Measurements from ENCODE around the gene ABCA13.

Gene ABCA13

GRCh38 chr7:48414011-48414732 is 242.9 kb downstream of the ABCA13 start:
- H3K4me1 Mint-ChIP-seq: no peaks in the 10 kb centered on the region
- no peak for DNase-seq
- peaks cover 10% of the 10 kb centered on the region for H3K27me3 Mint-ChIP-seq (ENCODE audit: low read depth, poor library complexity)
- H3K4me3 Mint-ChIP-seq: no peak overlapping the region
- TF ChIP-seq CTCF (IDR thresholded peaks at IDR 0.05): no peak
- no peaks in the 10 kb centered on the region for H3K36me3 Mint-ChIP-seq (ENCODE audit: low read depth)
- H3K27ac Mint-ChIP-seq: no peak overlapping the region
- no peaks in the 10 kb centered on the region for H3K9me3 Mint-ChIP-seq

GRCh38 chr7:48416327-48416908 is 245.2 kb downstream of the ABCA13 start:
- Mint-ChIP-seq H3K36me3 (ENCODE audit: low read depth) (no peaks in the 10 kb centered on the region), H3K27me3 (ENCODE audit: low read depth, poor library complexity) (peaks cover 10% of the 10 kb centered on the region), H3K4me3 (no peak overlapping the region), H3K9me3 (no peaks in the 10 kb centered on the region), H3K27ac (no peak overlapping the region), H3K4me1 (no peaks in the 10 kb centered on the region)
- DNase-seq: no peak
- TF ChIP-seq CTCF (IDR thresholded peaks at IDR 0.05): no peak

GRCh38 chr7:48419401-48419800 is 248.1 kb downstream of the ABCA13 start:
- TF ChIP-seq CTCF (IDR thresholded peaks at IDR 0.05): no peak
- Mint-ChIP-seq H3K4me1 (no peaks in the 10 kb centered on the region), H3K27ac (no peak overlapping the region), H3K9me3 (no peaks in the 10 kb centered on the region), H3K4me3 (no peak overlapping the region), H3K27me3 (ENCODE audit: low read depth, poor library complexity) (peaks cover 6% of the 10 kb centered on the region), H3K36me3 (ENCODE audit: low read depth) (no peaks in the 10 kb centered on the region)
- DNase-seq: no peak

- no peak for TF ChIP-seq CTCF (IDR thresholded peaks at IDR 0.05)
- no peak overlapping the region for H3K4me3 Mint-ChIP-seq
Measured at GRCh38 chr7:48420206-48420605, 248.9 kb downstream of the ABCA13 start.

GRCh38 chr7:48421357-48421756 is 250.1 kb downstream of the ABCA13 start:
- Mint-ChIP-seq H3K27ac (no peak overlapping the region), H3K4me3 (no peak overlapping the region), H3K4me1 (peaks cover 3% of the 10 kb centered on the region), H3K9me3 (no peaks in the 10 kb centered on the region), H3K27me3 (ENCODE audit: low read depth, poor library complexity) (peaks cover 7% of the 10 kb centered on the region), H3K36me3 (ENCODE audit: low read depth) (no peaks in the 10 kb centered on the region)
- no peak for TF ChIP-seq CTCF (IDR thresholded peaks at IDR 0.05)
- no peak for DNase-seq

More at GRCh38 chr7:48420206-48420605, 248.9 kb downstream of the ABCA13 start:
- Mint-ChIP-seq H3K36me3 (ENCODE audit: low read depth) (no peaks in the 10 kb centered on the region), H3K27me3 (ENCODE audit: low read depth, poor library complexity) (peaks cover 6% of the 10 kb centered on the region), H3K9me3 (no peaks in the 10 kb centered on the region), H3K4me1 (no peaks in the 10 kb centered on the region), H3K27ac (no peak overlapping the region)
- DNase-seq: no peak

GRCh38 chr7:48424731-48425130 is 253.5 kb downstream of the ABCA13 start:
- Mint-ChIP-seq H3K36me3 (ENCODE audit: low read depth) (no peaks in the 10 kb centered on the region), H3K27me3 (ENCODE audit: low read depth, poor library complexity) (peaks cover 2% of the 10 kb centered on the region), H3K27ac (no peak overlapping the region), H3K9me3 (no peaks in the 10 kb centered on the region), H3K4me3 (no peak overlapping the region), H3K4me1 (peaks cover 23% of the 10 kb centered on the region)
- peak; percentile 15 for DNase-seq
- peak; percentile 59 for TF ChIP-seq CTCF (IDR thresholded peaks at IDR 0.05)
